EL (cell line): Measurements from ENCODE around the gene SLC15A2.
"Not testable (repeated sequence)": the region's sequence is repeated elsewhere in the genome, so short reads cannot be mapped to it uniquely, and the experiment has no call there.

Source experiments
- DNase-seq: peaks from one replicate; pipeline ENCODE4 v3.0.0-alpha.2; 2016

The SLC15A2 gene

DNA sequence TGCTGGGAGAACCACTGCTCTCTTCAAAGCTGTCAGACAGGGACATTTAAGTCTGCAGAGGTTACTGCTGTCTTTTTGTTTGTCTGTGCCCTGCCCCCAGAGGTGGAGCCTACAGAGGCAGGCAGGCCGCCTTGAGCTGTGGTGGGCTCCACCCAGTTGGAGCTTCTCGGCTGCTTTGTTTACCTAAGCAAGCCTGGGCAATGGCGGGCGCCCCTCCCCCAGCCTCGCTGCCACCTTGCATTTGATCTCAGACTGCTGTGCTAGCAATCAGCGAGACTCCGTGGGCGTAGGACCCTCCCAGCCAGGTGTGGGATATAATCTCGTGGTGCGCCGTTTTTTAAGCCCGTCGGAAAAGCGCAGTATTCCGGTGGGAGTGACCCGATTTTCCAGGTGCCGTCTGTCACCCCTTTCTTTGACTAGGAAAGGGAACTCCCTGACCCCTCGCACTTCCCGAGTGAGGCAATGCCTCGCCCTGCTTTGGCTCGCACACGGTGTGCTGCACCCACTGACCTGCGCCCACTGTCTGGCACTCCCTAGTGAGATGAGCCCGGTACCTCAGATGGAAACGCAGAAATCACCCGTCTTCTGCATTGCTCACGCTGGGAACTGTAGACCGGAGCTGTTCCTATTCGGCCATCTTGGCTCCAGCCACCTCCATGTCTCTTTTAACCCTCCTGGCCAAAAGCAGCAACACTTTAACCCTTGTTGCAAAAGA, 44.1 kb downstream of the SLC15A2 start:
- not testable (repeated sequence) for DNase-seq

DNA sequence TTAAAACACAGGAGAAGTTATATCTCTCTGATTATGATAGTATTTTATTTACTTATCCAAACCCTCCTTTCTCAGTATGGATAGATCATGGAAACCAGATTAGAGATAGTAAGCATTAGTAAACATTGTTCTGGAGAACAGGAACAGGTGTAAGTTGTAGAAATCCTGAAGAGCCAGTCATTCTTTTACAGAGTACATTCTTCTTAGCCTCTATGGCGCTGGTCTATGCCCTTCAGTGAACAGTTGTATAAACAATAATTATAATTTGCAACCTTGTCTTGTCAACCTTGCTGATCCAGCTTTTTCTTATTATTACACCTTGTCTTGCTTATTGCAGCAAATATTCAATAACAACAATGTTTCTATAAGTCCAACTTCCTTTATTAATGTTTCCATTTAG, 47.4 kb downstream of the SLC15A2 start:
- no peak for DNase-seq

DNA sequence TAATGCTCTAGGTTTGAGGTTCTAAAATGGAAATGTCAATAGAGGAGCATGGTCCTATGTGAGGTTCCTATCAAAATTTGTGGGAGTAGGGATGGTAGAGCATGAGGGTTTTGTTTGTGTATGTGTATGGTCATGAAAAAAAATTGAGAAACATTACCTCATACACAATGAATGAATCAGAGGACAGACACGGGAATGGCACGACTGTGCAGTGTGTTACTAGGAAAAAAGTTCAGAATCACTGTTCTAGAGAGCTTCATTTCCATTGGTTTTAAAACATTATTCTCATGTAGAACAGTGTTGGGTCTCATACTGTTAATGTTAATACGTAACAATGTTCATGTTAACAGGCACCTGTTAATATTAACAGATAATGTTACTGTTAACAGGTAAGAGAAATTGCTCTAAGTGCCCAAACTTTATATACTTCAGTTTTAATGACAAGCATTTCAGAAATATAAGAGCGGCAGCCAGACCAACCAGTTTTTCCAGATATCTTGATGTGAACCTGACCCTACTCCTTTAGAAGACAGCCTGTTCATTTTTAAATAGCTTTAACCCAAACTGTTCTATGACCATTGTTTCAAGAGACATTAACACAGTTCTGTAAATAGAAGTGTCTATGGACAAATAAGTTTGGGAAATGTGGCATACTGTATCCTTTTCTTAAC, 48.0 kb downstream of the SLC15A2 start:
- peak; percentile 7 for DNase-seq

DNA sequence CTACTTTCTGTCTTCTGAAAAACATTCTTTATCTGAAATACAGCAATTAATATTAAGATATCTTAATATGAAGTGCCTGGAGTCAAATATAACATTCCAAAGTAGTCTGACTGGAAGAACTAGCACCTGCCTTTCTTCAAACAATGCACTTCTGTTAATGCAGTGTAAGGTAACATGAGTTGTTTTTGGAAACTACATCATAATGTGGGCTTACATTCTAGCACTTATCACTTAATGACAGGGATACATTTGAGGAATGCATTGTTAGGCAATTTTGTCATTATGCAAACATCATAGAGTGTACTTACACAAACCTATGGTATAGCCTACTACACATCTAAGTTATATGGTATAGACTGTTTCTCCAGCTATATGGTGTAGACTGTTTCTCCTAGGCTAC, 49.2 kb downstream of the SLC15A2 start:
- no peak for DNase-seq

DNA sequence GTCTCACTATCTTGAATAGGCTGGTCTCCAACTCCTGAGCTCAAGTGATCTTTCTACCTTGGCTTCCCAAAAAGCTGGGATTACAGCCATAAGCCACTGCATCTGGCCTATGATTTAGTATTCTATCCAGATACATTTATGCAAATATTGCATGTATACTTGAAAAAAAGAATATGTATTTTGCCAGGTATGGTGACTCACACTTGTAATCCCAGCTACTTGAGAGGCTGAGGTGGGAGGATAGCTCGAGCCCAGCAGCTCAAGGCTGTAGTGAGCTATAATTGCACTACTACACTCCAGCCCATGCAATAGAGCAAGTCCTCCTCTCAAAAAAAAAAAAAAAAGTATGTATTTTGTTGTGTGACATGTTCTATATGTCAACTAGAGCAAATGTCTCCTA, 54.4 kb downstream of the SLC15A2 start:
- no peak for DNase-seq

DNA sequence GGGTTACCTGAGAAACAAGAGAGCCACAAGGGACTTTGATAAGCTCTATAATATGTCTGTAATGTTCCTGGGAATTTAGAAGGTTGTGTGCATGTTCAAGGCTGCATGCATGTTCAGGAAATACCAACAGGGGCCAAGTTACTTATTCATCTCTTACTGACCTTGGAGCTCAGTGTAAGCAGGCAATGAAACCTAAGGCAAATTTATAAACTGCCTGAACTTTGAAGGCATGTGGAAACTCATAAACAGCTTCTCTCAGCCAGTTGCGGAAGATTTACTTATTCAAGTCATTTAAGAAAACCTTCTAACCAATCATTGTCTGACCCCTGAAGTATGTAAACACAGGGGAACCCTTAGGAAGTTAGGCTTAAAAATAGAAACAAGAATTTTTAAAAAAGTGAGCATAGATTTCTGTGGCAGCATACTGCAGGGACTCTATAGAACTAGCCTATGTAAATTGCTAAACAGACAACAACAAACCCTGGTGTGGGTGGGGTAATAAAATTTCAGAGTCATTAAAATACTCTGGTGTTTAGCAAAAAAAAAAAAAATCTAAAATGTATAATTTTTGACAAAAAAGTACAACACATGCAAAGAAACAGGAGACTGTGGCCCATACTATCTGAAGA, 57.2 kb downstream of the SLC15A2 start:
- DNase-seq, result no peak

DNA sequence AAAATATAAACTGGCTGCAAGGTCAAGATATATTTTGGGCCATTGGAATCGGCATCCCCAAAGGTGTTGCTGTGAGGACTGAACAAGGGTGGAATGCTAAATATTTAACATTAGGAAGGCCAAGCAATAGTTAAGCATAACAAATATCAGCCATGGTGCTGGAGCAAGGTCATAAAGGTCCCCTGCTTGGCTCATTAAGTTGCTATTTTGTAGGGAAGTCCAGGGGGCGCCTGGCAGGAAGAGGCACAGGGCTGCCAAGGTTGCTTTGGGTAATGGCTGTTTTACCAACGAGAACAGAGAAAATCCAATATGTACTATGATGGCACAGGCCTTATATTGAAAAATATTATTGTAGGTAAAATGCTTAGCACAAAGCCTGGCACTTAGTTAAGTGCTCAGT, 62.2 kb downstream of the SLC15A2 start:
- DNase-seq, result no peak

DNA sequence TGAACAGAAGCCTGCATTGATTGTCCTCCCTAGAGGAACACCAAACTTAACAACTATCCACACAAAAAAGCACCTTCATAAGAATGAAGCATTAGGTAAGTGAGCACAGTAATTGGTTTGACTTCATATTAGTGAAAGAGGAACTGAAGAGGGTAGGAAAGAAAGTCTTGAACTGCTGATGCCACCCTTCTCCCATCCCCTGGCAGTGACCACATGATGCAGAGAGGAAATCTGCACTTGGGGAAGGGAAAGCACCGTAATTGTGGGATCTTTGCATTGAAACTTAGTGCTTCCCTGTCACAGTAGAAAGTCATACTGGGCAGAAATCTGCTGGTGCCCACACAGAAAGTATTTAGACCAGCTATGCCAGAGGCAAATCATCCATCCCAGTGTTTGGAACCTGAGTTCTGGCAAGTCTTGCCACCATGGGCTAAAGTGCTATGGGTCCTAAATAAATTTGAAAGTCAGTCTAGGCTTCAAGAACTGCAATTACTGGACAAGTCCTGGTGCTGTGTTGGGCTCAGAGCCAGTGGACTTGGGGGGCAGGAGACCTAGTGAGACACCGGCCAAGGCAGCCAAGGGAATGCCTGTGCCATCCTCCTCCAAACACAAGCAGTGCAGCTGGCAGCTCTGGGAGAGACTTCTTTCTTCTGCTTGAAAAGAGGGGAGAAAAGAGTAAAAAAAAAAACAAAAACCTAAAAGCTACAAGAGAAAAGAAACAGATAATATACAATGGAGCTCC, 63.6 kb downstream of the SLC15A2 start:
- no peak for DNase-seq

DNA sequence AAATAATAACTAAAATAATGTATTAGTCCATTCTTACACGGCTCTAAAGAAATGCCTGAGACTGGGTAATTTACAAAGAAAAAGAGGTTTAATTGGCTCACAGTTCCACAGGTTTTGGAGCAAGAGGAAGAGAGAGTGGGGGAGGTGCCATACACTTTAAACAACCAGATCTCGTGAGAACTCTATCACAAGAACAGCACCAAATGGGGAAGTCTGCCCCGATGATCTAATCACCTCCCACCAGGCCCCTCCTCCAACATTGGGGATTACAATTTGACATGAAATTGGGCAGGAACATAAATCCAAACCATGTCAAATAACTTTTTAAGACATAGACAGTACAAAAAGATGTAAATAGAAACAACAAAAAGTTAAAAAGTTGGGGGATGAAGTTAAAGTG, 64.6 kb downstream of the SLC15A2 start:
- no peak for DNase-seq

DNA sequence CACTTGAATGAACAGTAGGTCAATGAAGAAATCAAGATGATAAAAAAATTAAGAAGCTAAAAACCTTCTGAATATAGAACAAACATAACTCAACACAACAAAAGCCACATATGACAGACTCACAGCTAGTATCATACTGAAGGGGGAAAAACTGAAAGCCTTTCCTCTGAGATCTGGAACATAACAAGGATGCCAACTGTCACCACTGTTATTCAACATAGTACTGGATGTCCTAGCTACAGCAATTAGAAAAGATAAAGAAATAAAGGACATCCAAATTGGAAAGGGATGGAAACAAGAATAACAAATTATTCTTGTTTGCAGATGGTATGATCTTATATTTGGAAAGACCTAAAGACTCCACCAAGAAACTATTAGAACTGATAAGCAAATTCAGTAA, 67.1 kb downstream of the SLC15A2 start:
- no peak for DNase-seq

DNA sequence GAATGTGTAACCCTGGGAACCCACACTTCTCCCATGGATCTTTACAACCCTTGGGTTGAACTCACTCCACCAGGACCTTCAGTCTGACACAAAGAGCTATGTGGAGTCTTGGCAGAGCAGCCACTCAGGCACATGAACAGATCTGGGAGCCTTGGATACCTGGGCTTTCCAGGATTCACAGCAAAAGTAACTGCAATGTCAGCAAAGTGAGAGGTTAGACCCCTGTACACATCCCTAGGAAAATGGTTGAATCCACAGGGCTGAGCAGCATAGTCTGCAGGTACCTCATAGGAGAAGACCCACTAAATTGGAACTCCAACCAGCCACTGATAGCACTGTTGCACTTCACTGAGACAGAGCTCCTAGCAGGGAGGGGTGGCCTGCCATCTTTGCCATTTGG, 68.2 kb downstream of the SLC15A2 start:
- no peak for DNase-seq

DNA sequence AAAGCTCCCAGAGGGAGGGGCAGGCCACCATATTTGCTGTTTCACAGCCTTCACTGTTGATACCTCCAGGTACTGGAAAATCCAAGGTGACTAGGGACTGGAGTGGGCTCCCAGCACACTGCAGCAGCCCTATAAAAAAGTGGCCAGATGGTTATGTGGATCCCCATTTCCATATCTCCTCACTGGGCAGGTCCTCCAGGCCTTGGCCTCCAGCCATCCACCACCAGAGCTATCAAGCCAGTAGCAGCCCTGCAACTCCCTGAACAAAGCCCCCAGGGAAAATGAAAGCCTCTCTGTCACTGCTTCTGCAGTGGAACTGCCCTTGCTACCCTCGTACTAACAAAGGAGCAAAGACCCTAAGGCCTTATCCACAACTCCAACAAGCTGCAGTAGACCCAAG, 69.4 kb downstream of the SLC15A2 start:
- no peak for DNase-seq

DNA sequence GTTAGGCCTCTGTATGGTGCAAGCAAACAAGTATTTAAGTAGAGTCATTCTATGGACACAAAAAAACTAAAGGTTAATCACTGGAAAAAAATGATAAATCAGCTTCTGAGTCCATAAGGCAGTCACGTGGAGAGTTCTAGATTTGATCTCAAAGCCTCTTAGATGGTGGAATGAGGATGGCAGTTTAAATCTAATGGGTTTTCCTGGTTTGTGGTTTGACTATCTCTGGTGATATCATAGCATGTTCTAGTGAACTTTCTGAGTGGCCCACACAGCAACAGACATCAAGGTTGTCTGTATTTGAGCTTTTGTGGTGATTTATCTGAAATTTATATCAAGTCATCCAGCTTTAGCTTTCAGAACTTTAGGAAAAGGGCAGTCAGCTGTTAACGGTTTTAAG, 75.4 kb downstream of the SLC15A2 start:
- DNase-seq, result no peak

DNA sequence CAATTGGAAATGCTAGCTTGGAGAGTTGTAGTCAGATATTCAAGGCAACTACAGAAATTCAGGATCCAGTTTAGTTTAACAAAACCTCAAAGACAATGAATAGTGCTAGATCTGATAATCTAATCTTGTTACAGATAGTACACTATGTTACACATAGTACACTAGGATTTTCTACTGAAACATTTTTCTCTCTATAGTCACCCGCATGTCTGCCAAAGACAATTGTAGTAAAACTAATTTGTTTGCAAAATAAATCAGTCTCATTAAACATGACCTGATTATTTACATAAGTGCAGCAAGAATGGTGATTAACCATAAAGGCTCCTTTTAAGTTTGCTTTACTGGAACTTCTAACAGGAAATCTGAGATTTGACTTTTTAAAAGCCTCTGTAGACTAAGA, 75.8 kb downstream of the SLC15A2 start:
- DNase-seq, result peak; percentile 37

DNA sequence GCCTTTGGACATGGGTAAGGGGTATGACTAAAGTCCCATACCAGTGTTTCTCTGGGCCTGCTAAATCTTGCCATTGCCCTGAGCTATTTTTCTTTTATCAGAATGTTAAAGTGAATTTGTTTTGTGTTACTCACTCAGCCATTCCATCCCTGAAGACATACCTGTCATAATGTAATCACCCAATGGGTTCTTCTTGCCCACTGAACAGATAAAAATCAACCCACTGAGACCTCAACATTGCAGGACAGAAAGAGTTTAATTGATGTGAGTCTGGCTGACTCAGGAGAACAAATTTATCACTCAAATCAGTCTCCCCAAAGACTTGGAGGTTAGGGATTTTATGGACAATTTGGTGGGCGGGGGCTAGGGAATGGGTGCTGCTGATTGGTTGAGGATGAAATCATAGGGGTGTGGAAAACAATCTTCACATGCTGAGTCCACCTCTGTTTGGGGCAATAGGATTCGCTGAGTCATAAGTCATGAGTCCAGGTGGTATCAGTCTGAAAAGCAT, 80.5 kb downstream of the SLC15A2 start:
- DNase-seq, result no peak

DNA sequence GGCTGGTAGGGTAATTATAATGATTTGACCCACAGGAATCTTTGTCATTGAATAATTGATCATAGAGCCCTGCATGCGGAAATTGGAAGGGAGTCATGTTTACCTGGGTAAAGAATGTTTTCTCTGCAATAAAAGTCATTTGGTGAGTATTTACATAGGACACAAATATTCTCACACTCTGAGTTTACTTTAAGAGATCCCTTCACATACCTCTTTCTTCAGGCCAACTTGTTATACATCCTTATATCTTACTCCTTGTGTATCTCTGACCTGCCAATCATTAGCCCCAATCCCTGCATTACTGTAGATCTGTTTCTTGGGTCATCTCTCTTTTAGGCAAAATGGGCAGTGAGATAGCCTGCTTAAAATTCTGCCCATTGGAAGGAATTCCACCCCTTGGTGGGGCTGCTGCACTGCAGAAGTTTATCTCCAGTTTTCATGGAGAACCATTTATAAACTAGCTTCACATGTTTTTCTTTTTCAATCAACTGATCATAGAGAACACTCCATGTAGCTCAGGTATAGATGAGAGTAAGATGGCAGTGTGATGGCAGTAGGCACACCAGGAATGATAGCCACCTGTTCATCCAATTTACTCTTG, 81.6 kb downstream of the SLC15A2 start:
- DNase-seq, result no peak

DNA sequence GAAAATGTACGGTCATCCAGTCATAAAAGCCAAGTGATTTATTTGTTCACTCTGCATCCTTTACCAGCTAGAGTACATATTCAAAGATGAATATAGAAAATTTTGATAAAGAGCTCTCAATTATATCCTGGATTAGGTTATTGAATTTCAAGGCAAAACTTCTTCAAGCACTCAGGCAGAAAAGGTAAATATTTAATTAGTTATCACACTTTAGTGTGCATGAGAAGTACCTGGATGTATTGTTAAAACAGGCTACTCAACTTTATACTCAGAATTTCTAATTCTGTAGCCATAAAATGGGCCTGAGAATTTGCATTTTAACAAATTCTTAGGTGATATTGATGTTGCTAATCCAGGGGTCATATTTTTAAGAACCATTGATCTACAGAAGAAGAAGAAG, 82.5 kb downstream of the SLC15A2 start:
- no peak for DNase-seq

DNA sequence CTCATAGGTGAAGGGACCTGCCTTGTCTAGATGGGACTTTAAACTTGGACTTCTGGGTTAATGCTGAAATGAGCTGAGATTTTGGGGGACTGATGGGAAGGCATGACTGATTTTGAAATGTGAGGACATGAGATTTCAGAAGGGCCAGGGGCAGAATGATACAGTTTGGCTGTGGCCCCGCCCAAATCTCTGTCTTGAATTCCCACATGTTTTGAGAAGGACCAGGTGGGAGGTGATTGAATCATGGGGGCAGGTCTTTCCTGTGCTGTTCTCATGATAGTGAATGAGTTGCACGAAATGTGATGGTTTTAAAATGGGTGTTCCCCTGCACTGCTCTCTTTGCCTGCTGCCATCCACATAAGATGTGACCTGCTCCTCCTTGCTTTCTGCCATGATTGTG, 85.0 kb downstream of the SLC15A2 start:
- DNase-seq, result no peak

DNA sequence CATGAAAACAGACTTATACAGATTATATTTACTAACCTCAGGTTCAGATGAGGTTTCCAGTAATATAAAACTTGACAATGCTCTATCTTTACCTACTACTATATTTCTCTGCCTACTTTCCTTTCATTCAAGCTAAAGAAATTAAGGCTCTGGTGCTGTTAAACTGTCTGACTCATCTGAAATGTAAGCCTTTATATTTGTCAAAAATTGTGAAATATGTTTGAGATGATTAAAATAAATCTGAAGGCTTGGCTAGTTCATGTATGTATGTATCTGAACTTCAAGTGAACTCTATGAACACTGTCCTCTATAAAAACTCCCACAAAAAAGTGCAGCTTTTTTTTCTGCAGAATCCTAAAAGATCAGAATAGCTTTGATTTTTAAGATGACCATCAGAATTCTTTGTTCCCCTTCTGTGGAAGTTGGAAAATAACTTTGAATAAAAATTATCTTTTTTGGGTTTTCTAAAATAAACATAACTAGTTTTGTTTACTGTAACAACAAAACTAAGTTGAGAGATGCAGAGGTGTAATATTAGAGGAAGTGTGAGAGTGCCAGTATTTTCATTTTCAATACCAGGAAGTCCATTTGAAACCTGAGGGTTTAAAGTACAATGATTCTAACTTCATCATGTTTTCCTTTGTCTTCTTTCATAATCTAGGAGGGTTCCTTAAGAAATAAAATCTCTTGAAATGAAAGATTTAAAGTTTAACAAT, 85.7 kb downstream of the SLC15A2 start:
- DNase-seq, result no peak

DNA sequence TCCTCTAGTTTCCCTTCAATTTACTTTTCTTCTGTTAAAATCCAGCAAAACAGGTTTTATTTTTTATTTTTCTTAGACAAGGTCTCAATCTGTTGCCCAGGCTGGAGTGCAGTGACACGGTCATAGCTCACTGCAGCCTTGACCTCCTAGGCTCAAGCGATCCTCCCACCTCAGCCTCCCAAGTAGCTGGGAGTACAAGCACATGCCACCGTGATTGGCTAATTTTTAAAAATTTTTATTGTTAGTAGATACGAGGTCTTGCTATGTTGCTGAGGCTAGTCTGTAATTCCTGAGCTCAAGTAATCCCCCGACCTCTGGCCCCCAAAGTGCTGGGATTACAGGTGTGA, 86.2 kb downstream of the SLC15A2 start:
- no peak for DNase-seq

DNA sequence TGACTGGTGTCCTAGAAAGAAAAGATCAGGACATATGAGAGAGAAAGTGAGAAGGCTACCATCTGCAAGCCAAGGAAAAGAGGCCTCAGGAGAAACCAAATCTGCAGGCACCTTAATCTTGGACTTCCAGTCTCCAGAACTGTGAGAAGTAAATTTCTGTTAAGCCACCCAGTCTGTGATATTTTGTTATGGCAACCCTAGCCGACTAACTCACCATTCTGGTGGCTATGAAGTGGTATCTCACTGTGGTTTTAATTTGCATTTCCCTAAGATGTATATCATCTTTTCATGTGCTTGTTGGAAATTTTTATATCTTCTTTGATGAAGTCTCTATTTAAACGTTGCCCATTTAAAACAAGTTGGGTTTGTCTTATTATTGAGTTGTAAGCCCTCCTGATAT, 87.3 kb downstream of the SLC15A2 start:
- DNase-seq, result no peak

DNA sequence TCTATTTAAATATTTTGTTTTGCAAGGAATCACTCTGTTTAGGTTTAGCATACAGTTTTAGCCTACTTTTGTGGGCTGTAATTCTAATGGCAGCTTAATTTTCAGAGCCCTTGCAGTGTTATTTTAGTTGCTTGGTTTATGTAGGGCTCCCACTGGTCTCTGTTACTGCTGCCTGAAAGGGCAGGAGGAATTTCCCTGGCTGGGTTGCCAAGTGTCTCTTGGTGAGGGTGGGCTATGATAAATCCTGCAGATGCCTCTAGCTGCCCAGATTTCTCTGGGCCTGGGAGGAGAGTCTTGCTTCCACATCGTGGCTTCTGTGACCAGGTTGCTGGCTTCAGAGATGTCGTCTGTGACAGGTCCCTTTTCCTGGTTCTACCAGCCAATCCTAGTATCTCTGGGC, 91.6 kb downstream of the SLC15A2 start:
- no peak for DNase-seq

DNA sequence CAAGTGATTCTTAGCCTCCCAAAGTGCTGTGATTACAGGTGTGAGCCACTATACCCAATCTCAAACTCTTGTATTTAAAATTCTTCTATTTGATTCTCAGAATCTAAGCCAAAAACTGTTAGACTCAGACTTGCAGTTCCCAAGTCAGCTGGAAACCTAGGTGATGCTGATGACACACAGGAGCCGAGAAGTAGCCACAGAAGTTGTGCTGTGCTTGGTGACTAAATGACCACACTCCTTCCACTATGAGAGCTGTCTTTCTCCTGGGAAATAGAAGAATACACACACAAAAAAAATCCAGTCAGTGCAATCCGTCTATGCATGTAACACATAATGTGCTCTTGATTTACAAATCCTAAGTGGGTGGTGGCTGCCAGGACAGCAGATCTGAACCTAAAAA, 93.9 kb downstream of the SLC15A2 start:
- DNase-seq, result no peak
